ENCODE measurements around the gene NCKAP5.

Gene NCKAP5

DNA sequence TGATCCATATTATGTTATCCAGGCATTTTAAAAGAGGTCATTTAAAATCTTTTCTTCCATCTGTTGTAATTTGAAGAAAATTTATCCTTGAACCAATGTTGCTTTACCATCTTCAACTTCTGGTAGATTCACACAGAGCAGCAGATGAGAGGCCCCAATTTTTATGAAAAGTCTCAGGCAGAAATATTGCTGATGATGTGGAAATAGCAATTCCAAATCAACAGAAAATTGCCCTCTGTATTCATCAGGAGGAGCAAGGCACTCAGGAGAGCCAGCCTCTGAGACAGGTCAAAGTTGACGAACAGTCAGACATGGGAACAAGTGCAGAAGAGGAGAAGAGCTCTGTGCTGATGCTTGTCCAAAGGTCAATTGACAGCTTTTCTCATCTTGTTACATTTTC, 444.9 kb downstream of the NCKAP5 start:
- DNase-seq = no peak

- no peak for DNase-seq
Observed at GRCh38 chr2:133122529-133122928, 445.7 kb downstream of the NCKAP5 start.

GRCh38 chr2:133120310-133120709, 448.0 kb downstream of the NCKAP5 start:
- DNase-seq = no peak

GRCh38 chr2:133110201-133110600, 458.1 kb downstream of the NCKAP5 start:
- no peak for DNase-seq

- no peak for DNase-seq
Observed at GRCh38 chr2:133109772-133110171, 458.5 kb downstream of the NCKAP5 start.

- no peak for DNase-seq
Observed at GRCh38 chr2:133107058-133107815, 461.0 kb downstream of the NCKAP5 start.

DNA sequence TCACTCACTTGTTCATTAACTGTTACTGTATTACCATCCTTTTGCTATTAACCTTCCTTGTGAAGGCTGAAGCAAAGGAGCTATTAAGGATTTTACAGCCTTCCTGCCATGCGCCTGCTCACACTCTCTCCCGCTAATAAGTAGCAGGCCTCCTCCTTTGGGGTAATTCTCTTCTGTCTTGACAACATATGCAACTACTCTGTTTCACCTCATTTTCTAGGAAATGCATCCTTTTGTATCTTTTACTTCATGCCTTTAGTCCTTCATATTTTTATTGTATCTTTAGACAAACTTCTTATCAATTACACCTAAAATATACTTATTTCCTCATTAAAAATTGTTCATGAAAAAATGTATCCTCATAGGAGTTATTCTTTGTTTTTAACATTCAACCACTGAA, 463.4 kb downstream of the NCKAP5 start:
- DNase-seq = no peak

DNA sequence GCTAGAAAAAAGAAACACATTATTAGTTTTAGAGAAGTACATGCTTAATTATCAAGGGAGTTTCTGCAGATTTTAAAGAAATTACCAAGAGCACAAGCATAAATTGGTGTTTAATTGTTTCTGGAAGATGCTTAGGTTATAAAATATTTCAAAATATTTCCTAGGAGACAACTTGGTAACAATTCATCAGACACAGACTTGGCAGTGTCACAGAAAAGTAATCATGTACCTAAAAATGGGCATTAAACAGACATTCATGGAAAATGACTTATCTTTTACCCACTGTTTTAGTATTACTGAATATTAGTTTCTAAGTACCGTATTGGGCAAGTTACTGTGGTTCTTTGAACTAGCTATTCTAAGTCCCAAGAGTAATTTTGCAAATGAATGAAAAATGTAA, 469.5 kb downstream of the NCKAP5 start:
- DNase-seq = no peak

GRCh38 chr2:133097666-133098065, 470.6 kb downstream of the NCKAP5 start:
- no peak for DNase-seq

GRCh38 chr2:133092571-133092970, 475.7 kb downstream of the NCKAP5 start:
- DNase-seq = no peak

DNA sequence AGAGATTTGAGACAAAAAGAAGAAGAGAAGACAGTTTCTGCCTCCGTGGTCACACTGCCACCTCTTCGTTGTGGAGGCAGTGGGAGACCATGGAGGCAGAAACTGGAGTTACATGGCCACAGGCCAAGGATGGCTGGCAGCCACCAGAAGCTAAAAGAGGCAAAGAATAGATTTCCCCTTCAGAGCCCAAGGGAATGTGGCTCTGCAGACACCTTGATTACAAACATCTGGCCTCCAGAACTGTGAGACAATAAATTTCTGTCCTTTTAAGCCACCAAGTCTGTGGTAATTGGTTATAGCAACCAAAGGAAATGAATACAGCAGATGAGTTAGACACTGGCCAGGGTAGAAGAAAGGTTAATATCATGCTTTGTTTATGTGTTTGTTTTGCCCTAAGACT, 477.9 kb downstream of the NCKAP5 start:
- no peak for DNase-seq

GRCh38 chr2:133086176-133086575, 482.1 kb downstream of the NCKAP5 start:
- no peak for DNase-seq

DNA sequence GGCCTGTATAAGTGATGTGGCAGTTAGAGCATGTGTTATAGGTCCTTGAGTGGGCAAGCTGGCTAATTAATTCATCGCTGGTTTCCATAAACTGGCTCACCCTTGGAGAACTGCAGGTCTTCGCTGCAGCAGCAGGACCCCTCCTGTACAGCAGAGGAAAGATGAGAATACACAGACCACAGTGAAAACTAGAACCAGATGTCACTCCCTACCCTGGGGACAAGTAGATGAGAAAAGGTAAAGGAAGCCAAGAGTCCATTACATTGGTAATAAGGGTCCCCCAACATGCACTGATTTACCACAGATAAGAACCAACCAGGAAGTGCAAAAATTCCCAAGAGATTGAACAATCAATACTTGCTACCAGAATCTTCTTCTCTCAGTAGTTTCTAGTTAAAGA, 482.6 kb downstream of the NCKAP5 start:
- DNase-seq = no peak

DNA sequence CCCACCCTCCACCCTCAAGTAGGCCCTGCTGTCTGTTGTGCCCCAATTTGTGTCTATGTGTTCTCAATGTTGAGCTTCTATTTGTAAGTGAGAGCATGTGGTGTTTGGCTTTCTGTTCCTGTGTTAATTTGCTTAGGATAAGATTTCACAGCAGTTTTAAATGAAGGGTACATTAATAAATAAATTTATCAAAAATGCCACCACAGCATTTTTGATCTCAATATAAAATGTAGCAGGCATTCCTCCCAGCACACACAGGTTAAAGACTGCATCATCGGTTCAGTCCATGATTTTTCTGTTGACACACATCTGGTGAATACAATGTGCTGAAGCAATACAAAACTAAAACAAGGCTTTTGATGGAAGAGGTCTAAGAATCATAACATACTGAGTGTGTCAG, 486.2 kb downstream of the NCKAP5 start:
- DNase-seq = no peak

DNA sequence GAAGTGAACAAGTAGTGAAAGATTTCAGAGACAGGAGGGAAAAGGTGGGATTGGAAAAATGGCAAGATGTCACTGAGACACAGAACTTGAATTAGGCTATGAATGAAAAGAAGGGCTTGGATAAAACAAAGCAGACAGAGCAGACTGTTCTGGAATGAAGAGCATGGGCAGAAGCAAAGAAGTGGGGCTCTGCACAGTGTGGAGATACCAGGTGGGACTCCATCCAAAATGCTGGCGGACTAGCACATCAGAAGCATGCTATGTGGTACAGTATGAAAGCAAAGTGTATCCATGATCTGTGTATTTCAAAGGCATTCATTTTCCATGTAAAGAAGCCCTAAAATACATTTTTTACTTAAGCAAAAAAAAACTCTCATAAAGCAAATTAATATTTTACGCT, 487.4 kb downstream of the NCKAP5 start:
- DNase-seq = no peak

- no peak for DNase-seq
Observed at GRCh38 chr2:133078667-133079411, 489.4 kb downstream of the NCKAP5 start.

DNA sequence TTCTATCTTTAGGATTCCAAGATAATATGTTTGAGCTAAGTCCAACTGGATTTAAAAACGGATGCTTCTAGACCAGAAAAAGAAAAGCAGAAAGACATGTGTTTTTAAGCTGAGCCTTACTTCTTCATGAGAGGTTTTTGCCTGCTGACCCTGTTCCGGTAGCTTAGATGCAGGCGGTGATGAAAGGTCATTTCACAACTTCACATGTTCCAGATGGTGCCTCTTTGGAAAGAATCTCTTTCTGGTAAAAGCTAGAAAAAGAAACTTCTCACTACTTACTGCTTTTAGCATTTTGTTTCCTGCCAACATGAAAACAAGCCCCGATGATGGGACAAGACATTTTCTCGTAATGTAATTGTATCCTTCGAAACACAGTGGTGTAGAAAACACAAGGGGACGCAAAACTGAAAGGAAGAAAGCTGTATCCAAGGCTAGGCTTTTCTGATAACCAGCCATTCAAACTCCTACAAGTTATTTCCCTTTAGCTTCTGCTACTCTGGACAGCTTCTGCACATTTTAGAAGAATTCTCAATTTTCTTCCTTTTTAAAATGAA, 490.9 kb downstream of the NCKAP5 start:
- DNase-seq = no peak

DNA sequence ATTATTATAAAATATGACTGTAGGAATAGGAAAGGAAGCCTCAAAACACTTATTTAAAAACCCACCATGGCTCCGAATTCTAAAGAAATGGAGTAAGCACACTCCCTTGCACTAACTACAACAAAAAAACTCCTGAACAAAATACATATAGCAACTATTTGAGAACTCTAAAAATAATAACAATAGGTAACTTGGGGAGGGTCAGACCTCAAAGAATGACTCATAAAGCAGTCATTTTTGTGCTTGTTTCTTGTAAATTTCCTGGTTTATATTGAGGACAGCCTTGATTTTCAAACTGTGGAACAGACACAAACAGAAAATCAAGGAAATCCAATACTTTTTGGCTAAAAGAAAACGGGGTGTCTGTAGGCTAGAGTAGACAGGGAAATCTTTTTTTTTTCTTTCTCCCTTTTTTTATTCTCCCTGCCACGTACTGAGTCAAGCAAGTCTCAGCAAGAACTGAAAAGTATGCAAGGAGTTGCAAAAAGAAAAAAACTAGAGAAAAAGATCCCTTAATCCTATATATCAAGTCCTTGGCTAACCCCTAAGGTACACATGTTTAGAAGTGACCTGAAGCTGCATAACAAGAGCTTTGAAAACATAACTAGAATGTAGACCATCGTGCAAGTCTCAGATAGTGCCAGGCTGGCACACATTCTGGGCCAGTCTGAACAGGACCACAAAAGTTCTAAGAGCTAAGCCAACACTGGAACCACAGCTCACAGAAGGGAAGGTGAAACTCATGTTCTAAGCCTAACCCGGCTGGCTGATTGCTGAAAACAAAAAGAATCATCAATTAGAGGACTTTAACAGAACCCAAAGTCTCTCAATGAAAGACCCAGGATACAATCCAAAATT, 495.2 kb downstream of the NCKAP5 start:
- no peak for DNase-seq

DNA sequence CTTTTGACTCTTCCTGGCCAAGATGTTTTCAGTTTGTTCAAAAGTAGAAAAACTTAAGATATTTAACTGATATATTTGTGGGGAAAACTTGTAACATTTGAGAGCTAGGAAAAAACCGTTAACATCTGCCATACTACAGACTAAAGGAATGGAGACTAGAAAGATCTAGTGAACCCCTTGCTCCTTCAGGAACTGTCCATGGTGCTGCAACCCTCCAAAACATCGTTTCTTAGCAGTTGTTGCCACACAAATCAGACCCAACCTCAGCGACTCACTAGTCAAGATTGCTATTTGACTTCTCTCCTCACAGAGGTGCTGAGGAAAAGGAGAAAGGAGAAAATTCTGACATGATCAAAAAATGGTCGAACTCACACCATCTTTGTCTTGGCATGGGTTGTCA, 504.5 kb downstream of the NCKAP5 start:
- DNase-seq = no peak

DNA sequence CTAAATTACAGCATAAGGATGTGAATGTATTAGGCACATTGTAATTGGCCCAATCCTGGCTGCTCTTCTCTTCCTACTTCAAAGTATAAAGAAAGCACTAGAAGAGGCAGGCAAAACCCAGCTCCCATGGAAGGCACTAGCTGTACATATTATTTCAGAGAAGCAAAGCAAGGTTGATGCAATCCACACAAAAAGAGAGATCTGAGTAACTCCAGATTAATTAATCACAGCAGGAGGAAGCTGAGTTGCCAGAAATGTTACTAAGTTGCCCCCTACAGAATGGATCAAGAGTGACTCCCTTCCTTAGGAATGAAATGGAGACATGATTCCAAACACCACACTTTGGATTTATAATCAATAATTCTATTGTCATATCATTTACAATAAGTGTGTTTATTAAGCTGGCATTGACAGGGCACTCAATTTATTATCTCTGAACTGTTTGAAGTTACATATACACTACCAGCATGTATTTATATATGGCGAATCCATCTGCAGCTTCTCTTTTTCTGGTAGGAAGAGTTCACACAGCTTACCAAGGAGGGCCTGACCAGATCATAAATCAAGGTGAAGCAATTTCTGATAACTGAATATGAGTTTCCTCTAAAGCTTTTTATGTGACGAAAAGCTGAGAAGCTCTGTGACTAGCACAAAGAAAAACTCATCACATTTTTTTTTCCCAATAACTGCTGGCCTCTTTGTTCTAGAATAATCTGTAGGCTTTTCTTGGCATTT, 505.2 kb downstream of the NCKAP5 start:
- DNase-seq = no peak

GRCh38 chr2:133061874-133062593, 506.2 kb downstream of the NCKAP5 start:
- DNase-seq = no peak

DNA sequence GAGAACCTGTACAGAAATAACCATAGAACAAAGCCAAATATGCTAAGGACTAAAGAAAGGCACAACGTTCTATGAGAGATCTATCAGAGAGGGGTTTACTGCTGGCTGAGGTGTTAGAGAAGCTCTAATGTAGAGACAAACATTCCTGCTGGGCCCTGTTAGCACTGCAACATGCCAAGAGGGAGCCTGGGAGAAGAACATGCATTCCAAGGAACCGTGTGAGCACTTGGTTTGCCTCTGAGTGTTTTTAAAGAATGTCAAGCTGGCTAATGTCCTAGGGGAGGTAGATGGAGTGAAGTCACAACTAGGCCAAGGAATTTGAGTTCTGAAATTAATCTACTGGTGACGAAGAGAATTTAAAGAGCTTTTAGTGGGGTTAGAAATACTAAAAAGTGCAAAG, 514.0 kb downstream of the NCKAP5 start:
- DNase-seq = no peak

Measured in NCI-H510A (cell line).